Caco-2 (cell line): Measurements from ENCODE around the gene SLC44A1. TPM values are rescaled to one million over a fixed set of nuclear protein-coding genes. Genes with fewer than 3 reads are reported as not detected.

Experiments used
- BruUV-seq: library from RNA; stranded (reverse); fragments of 400-500 nt; replicated peaks from 2 replicates; lab custom pipeline; 2021; lab: Mats Ljungman, UMichigan
- CTCF ChIA-PET: fragments of 300-600 bp; sonication (Branson Sonifier 250); formaldehyde crosslinking; loops from one replicate; lab custom pipeline; 2022; ENCODE audit warnings: antibody characterized with exemption; lab: Charles Lee
- POLR2A ChIA-PET: fragments of 300-600 bp; sonication (Branson Sonifier 250); formaldehyde crosslinking; loops from one replicate; lab custom pipeline; 2022; ENCODE audit warnings: antibody characterized with exemption; lab: Charles Lee
- DNase-seq, 2 experiments: peaks; one replicate each; pipeline versions ENCODE4 v3.0.0 to v3.0.0-alpha.2; 2020 to 2022
- H3K27me3 ChIP-seq: replicated peaks from 2 replicates; pipeline ENCODE4 v1.6.0; 2011; ENCODE audit warnings: low read length; ENCODE audit not compliant: control insufficient read depth, insufficient read depth
- H3K36me3 ChIP-seq: 2 replicates; pipeline ENCODE4 v1.5.1; 2011; ENCODE audit warnings: low read length; ENCODE audit not compliant: control insufficient read depth, insufficient read depth
- H3K4me1 ChIP-seq: fragments of 250-450 bp; sonication (Bioruptor Pico); 2 replicates; pipeline ENCODE4 v1.5.1; 2020; ENCODE audit warnings: mild to moderate bottlenecking
- H3K4me3 ChIP-seq: 2 replicates; pipeline ENCODE4 v1.5.1; 2011; ENCODE audit warnings: low read depth, mild to moderate bottlenecking, control low read depth, low read length
- H3K9me3 ChIP-seq: fragments of 250-450 bp; sonication (Bioruptor Pico); 2 replicates; pipeline ENCODE4 v1.5.1; 2020; ENCODE audit warnings: mild to moderate bottlenecking, moderate library complexity
- H3K27ac Mint-ChIP-seq: one replicate; pipeline ENCODE4 v1.8.0; 2022; ENCODE audit warnings: mixed read lengths; ENCODE audit not compliant: unreplicated experiment
- H3K27me3 Mint-ChIP-seq: one replicate; pipeline ENCODE4 v1.8.0; 2022; ENCODE audit warnings: mixed read lengths; ENCODE audit not compliant: insufficient read depth, unreplicated experiment
- H3K36me3 Mint-ChIP-seq: one replicate; pipeline ENCODE4 v1.8.0; 2022; ENCODE audit warnings: mild to moderate bottlenecking, mixed read lengths; ENCODE audit not compliant: insufficient read depth, unreplicated experiment
- H3K4me1 Mint-ChIP-seq: one replicate; pipeline ENCODE4 v1.8.0; 2022; ENCODE audit warnings: low read depth, mixed read lengths; ENCODE audit not compliant: unreplicated experiment
- H3K4me3 Mint-ChIP-seq: one replicate; pipeline ENCODE4 v1.8.0; 2022; ENCODE audit warnings: mild to moderate bottlenecking, moderate library complexity, mixed read lengths; ENCODE audit not compliant: unreplicated experiment
- H3K9me3 Mint-ChIP-seq: one replicate; pipeline ENCODE4 v1.8.0; 2022; ENCODE audit warnings: mixed read lengths; ENCODE audit not compliant: unreplicated experiment
- intact Hi-C: fragments of 100-400 bp; cut with micrococcal nuclease; formaldehyde crosslinking; loops from one replicate; pipeline ENCODE4 v1.10.0; 2022; ENCODE audit not compliant: unreplicated experiment
- total RNA-seq: library from RNA; stranded (reverse); gene quantifications from 2 replicates; pipeline ENCODE4 v1.2.3, GENCODE V29; 2022
- TF ChIP-seq, protein P1 (sequence below), 2 experiments: fragments of 200-600 bp in 1 of 2; IDR thresholded peaks; 1 replicate in 1 of 2; 2 replicates in 1 of 2; pipeline versions ENCODE4 v1.5.1 to v1.8.0; 2011 to 2022; ENCODE audit warnings: antibody characterized with exemption in 1 of 2, control low read depth in 1 of 2, inconsistent platforms in 1 of 2, low read depth in 1 of 2, low read length in 1 of 2, mild to moderate bottlenecking in 1 of 2, moderate library complexity in 1 of 2; ENCODE audit not compliant: insufficient read depth in 1 of 2, severe bottlenecking in 1 of 2, unreplicated experiment in 1 of 2

The SLC44A1 gene
- total RNA-seq, 1 experiment from 2014 or later: 45.8 TPM

DNA sequence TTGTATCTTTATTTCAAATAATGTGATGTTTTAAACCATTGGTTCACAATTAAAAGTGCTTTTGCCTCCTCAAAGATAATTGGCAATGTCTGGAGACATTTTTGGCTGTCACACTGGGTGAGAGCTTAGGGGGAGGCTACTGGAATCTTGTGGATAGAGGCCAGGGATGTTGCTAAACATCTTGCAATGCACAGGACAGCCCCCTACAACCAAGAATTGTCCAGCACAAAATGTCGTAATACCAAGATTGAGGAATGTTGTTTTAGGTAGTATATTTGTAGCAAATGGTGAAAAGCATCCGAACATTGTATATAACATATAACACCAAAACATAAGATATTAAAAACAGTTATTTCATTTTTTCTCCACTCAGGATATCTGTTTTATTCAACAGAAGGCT is 99.8 kb downstream of the SLC44A1 start:
- H3K27ac Mint-ChIP-seq: no peak overlapping the region
- CTCF ChIA-PET: no interaction called here

DNA sequence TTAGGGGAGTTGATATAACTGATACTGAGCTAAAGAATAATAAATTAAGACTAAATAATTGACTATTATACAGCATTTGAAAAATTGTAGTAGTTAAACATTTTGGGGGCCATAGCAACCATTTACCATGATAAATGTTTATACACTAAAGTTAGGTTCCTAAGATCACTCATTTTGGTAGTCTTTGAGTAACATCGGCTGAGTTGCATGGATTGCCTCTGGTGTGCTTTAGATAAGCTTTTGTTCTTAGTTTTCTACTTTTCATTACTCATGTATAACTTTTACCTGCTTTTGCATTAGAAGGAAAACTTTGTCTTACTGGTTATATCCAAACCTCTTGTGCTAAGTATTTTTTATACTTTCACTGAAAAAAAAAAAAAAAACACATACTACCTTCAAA is 101.2 kb downstream of the SLC44A1 start:
- Mint-ChIP-seq H3K27me3 (no peaks in the 10 kb centered on the region), H3K36me3 (no peaks in the 10 kb centered on the region), H3K9me3 (no peaks in the 10 kb centered on the region), H3K4me3 (no peak overlapping the region), H3K4me1 (peaks cover 6% of the 10 kb centered on the region), H3K27ac (no peak overlapping the region)
- ChIA-PET POLR2A (no interaction called here), CTCF (no interaction called here)
- intact Hi-C loops: no loop called here
- no peak for DNase-seq
- Histone ChIP-seq H3K4me1 (no peaks in the 10 kb centered on the region), H3K36me3 (no peaks in the 10 kb centered on the region; the same call in 1 of the 2 replicates), H3K9me3 (no peaks in the 10 kb centered on the region), H3K4me3 (no peak overlapping the region), H3K27me3 (no peaks in the 10 kb centered on the region)
- TF ChIP-seq, protein P1, sequence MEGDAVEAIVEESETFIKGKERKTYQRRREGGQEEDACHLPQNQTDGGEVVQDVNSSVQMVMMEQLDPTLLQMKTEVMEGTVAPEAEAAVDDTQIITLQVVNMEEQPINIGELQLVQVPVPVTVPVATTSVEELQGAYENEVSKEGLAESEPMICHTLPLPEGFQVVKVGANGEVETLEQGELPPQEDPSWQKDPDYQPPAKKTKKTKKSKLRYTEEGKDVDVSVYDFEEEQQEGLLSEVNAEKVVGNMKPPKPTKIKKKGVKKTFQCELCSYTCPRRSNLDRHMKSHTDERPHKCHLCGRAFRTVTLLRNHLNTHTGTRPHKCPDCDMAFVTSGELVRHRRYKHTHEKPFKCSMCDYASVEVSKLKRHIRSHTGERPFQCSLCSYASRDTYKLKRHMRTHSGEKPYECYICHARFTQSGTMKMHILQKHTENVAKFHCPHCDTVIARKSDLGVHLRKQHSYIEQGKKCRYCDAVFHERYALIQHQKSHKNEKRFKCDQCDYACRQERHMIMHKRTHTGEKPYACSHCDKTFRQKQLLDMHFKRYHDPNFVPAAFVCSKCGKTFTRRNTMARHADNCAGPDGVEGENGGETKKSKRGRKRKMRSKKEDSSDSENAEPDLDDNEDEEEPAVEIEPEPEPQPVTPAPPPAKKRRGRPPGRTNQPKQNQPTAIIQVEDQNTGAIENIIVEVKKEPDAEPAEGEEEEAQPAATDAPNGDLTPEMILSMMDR (IDR thresholded peaks at IDR 0.05; ENCODE audit: insufficient read depth in 1 of 2, low read depth in 1 of 2, low read length in 1 of 2, severe bottlenecking in 1 of 2, unreplicated experiment in 1 of 2): no peak
- no TSS peak for BruUV-seq

More for the DNA sequence above, 99.8 kb downstream of the SLC44A1 start:
- H3K9me3 Mint-ChIP-seq: no peaks in the 10 kb centered on the region
- peaks cover 6% of the 10 kb centered on the region for H3K4me1 Mint-ChIP-seq
- intact Hi-C loops: no loop called here
- DNase-seq: no peak
- no peaks in the 10 kb centered on the region for H3K36me3 Mint-ChIP-seq
- no peaks in the 10 kb centered on the region; the same call in 1 of the 2 replicates for H3K36me3 ChIP-seq
- no peaks in the 10 kb centered on the region for H3K9me3 ChIP-seq
- H3K4me3 Mint-ChIP-seq: no peak overlapping the region
- H3K4me3 ChIP-seq: no peak overlapping the region
- POLR2A ChIA-PET: no interaction called here
- TF ChIP-seq, protein P1 (IDR thresholded peaks at IDR 0.05; ENCODE audit: insufficient read depth in 1 of 2, low read depth in 1 of 2, low read length in 1 of 2, severe bottlenecking in 1 of 2, unreplicated experiment in 1 of 2): no peak
- H3K27me3 Mint-ChIP-seq: no peaks in the 10 kb centered on the region
- H3K27me3 ChIP-seq: no peaks in the 10 kb centered on the region
- H3K4me1 ChIP-seq: no peaks in the 10 kb centered on the region
- BruUV-seq: no TSS peak

DNA sequence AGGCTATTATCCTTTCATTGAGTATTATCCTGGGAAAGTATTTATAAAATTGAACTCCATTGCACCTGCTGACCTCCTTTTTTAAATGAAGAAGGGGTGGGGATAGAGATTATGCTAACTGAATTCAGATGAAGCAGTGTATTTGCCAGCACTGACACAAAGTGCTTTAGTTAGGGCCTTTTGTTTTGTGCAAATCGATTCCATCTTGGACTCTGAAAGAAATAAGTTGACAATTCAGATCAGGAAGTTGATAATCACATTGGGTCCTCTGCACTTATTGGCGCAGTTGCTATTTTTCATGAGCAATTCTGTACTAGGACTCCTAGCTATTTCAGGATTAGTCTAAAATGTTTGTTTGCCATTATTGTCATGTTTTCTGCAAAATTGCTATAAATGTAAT is 101.8 kb downstream of the SLC44A1 start:
- Mint-ChIP-seq H3K27ac (no peak overlapping the region), H3K9me3 (no peaks in the 10 kb centered on the region), H3K4me3 (no peak overlapping the region), H3K36me3 (peaks cover 2% of the 10 kb centered on the region), H3K27me3 (no peaks in the 10 kb centered on the region), H3K4me1 (peaks cover 6% of the 10 kb centered on the region)
- DNase-seq: no peak
- no TSS peak for BruUV-seq
- Histone ChIP-seq H3K4me3 (no peak overlapping the region), H3K36me3 (no peaks in the 10 kb centered on the region; the same call in 1 of the 2 replicates), H3K27me3 (no peaks in the 10 kb centered on the region), H3K9me3 (no peaks in the 10 kb centered on the region), H3K4me1 (no peaks in the 10 kb centered on the region)
- TF ChIP-seq, protein P1 (IDR thresholded peaks at IDR 0.05; ENCODE audit: insufficient read depth in 1 of 2, low read depth in 1 of 2, low read length in 1 of 2, severe bottlenecking in 1 of 2, unreplicated experiment in 1 of 2): no peak
- ChIA-PET CTCF (no interaction called here), POLR2A (no interaction called here)
- intact Hi-C loops: no loop called here
